ENCODE results near the gene ANXA1.
A peak's percentile ranks its signal among the peaks of the same experiment; 100 is the strongest.

Gene ANXA1

DNA sequence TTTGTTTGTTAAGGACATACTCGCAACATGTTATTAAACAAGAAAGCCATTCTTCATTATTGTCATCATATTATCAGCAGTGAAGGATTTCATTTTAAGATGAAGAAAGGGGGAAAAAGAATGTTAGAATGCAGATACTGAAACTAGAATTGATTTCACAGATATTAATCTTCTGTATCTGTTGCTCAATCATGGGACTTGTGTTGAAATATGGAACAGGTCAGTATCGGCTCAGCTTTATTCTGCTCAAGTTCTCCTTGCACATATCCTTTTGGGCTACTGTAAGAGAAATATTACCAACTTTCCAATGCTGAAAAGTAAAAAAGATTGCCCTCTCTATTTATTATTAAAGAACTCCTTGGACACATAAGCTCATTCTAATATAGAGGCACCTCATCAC, 13.8 kb upstream of the ANXA1 start:
- DNase-seq (ENCODE audit: low spot score): no peak

- DNase-seq (ENCODE audit: low spot score): no peak
Observed at GRCh38 chr9:73138516-73138915, 13.1 kb upstream of the ANXA1 start.

DNA sequence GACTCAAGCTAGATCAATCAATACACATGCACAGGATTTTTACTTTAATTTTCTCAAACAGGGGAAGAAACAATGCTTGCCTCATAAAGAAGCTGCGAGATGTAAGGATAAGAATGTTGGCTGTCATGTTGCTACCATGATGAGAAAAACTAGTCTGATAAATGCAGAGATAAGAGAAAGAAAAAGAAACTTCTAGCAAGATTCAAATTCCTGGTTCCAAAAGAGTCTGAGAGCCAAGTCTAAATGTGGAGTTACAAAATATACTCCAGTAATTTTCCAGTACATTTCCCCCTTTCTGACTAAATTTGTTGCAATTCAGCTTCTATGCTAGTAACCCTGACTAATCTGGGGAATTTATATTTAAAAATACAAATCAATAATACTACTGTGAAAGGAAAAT, 10.4 kb upstream of the ANXA1 start:
- no peak for DNase-seq (ENCODE audit: low spot score)

- DNase-seq (ENCODE audit: low spot score): peak; percentile 32
Observed at GRCh38 chr9:73143711-73144328, 7.8 kb upstream of the ANXA1 start.

DNA sequence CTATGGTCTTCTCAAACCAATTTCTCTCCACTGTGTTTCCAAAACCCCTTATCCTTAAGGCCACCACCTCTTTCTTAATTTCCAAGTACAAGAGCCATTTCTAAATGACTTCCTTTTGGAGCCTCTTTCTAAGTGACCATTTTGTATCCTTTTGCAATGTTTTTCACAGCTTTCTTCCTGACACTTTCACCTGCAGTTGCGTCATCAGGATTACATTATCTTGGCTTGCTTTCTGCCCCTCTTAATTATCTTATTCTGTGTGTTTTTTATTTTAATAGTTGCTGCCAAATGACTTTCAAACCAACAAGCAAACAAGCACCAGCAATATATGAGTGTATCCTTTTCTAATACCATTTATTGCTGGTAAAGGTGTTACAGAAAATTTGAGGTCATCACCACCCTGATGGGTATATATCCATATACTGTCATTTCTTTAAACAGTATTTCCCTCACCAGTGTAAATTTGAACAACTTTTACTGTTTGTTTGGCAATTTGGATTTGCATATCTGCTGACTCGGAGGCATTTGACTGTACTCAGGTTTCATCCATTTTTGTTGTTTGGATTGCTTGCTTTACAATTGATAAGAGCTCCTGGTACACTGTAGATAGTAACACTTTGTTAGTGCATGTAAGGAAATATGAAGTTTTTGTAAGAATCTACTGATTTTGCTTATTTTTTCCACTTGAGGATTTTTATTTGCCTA, 5.4 kb upstream of the ANXA1 start:
- DNase-seq (ENCODE audit: low spot score): no peak

DNA sequence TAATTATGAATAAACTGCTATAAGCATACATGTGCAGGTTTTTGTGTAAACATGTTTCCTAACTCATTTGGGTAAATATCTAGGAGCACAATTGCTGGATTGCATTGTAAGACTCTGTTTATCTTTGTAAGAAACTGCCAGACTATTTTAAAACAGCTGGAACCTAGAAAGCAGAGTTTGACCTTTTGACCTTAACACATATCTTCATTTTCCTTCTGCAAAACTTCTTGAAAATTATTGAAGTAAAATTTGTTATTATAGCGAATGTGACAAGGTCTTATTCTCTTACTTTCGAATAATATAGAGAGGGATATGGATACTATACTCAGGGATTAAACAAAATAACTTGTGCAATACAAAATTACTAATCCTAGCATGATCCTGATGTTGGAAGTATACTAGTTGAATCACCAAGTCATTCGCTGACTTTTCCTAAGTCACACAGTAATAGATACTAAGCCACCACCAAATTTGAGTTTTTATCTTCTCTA, 3.2 kb upstream of the ANXA1 start:
- no peak for DNase-seq (ENCODE audit: low spot score)

GRCh38 chr9:73149371-73150067, 2.1 kb upstream of the ANXA1 start:
- peak; percentile 42 for DNase-seq (ENCODE audit: low spot score)

DNA sequence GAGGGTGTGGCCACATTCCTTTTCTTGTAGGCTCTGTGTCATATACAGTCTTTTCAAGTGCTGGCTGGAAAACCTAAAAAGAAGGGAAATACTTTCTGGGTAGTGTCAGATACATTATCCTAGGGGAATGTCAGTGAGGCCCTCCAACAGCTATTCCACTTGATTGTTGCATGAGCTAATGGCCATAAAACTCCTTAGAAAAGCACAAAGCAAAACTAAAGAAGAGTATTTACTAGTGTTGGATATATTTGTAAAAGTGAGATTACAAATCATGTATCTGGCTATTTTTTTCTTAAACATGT, 829 bp downstream of the ANXA1 start:
- no peak for DNase-seq (ENCODE audit: low spot score)

- DNase-seq (ENCODE audit: low spot score): no peak
Observed at GRCh38 chr9:73152953-73153352, 1.3 kb downstream of the ANXA1 start.

GRCh38 chr9:73153793-73154227, 2.1 kb downstream of the ANXA1 start:
- no peak for DNase-seq (ENCODE audit: low spot score)

DNA sequence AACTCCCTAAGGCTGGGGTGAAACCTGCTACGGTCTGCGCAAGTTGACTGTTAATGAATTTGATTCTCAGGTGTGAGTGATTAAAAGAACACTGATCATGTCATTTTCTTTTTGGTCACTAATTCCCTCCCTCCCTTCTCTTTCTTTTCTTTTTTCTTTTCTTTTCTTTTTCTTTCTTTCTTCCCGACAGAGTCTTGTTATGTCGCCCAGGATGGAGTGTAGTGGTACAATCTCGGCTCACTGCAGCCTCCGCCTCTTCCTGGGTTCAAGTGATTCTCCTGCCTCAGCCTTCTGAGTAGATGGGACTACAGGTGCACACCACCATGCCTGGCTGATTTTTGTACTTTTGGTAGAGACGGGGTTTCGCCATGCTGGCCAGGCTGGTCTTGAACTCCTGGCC, 2.6 kb downstream of the ANXA1 start:
- DNase-seq (ENCODE audit: low spot score): no peak

- no peak for DNase-seq (ENCODE audit: low spot score)
Observed at GRCh38 chr9:73154722-73155121, 3.1 kb downstream of the ANXA1 start.

GRCh38 chr9:73155377-73155776, 3.7 kb downstream of the ANXA1 start:
- DNase-seq (ENCODE audit: low spot score): no peak

GRCh38 chr9:73155968-73156864, 4.6 kb downstream of the ANXA1 start:
- DNase-seq (ENCODE audit: low spot score): no peak

DNA sequence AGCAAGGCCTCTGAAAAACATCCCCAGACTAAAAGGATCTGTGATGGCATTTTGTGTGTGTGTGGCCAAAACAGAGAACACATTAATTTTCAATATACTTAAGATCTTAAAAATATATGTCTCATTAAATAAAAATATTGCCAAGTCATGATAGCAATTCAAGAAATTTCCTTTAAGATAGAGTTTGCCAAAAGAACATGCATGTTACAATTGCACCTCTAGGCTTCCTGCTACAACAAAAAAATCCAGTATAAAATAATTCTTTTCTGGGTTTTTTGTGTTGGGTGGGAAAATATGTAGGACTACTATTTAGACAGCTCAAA, 5.2 kb downstream of the ANXA1 start:
- DNase-seq (ENCODE audit: low spot score): no peak

GRCh38 chr9:73157811-73158210, 6.1 kb downstream of the ANXA1 start:
- no peak for DNase-seq (ENCODE audit: low spot score)

DNA sequence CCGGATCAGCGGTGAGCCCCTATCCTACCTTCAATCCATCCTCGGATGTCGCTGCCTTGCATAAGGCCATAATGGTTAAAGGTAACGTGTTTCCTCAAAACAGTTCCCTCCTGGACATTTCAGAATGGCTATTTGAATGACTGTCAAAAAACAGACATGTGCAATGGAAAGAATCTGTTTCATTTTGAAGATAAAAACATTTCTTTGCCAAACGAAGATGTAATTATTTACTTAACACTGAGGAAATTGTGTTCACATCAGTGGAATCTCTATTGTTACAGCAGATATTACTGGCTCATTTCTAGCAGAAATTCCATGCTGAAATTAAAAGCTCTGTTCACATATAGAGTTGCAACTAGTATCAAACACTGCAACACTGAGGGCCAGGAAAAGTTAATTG, 7.1 kb downstream of the ANXA1 start:
- DNase-seq (ENCODE audit: low spot score): no peak

GRCh38 chr9:73160868-73161267, 9.2 kb downstream of the ANXA1 start:
- no peak for DNase-seq (ENCODE audit: low spot score)

- no peak for DNase-seq (ENCODE audit: low spot score)
Observed at GRCh38 chr9:73162987-73163768, 11.5 kb downstream of the ANXA1 start.

- no peak for DNase-seq (ENCODE audit: low spot score)
Observed at GRCh38 chr9:73165911-73166310, 14.2 kb downstream of the ANXA1 start.

DNA sequence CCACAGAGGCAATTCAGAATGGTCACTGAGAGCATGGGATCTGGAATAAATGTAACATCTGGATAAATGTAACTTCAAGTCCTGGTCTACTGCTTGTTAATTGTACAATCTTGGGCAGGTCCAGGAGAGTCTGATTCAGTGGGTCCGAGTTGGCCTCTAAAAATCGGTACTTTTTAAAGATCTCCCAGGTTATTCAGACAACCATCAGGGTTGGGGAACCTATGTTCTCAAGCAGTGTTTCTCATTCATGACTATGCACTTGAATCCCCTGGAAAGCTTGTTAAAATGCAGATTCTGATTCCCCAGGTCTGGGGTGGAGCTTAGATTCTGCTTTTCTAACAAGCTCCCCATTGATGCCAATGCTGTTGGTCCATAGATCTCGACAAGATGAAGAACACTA, 14.8 kb downstream of the ANXA1 start:
- no peak for DNase-seq (ENCODE audit: low spot score)

GRCh38 chr9:73167614-73168013, 15.9 kb downstream of the ANXA1 start:
- DNase-seq (ENCODE audit: low spot score): no peak

Measured in AG08396 (cell line).